Measurements from ENCODE around the gene OVOL2. TPM values are rescaled to one million over a fixed set of nuclear protein-coding genes. Genes with fewer than 3 reads are reported as not detected.

The OVOL2 gene
- total and polyA plus RNA-seq, 2 of the 4 experiments (the other 2 are of a cell fraction): not detected

DNA sequence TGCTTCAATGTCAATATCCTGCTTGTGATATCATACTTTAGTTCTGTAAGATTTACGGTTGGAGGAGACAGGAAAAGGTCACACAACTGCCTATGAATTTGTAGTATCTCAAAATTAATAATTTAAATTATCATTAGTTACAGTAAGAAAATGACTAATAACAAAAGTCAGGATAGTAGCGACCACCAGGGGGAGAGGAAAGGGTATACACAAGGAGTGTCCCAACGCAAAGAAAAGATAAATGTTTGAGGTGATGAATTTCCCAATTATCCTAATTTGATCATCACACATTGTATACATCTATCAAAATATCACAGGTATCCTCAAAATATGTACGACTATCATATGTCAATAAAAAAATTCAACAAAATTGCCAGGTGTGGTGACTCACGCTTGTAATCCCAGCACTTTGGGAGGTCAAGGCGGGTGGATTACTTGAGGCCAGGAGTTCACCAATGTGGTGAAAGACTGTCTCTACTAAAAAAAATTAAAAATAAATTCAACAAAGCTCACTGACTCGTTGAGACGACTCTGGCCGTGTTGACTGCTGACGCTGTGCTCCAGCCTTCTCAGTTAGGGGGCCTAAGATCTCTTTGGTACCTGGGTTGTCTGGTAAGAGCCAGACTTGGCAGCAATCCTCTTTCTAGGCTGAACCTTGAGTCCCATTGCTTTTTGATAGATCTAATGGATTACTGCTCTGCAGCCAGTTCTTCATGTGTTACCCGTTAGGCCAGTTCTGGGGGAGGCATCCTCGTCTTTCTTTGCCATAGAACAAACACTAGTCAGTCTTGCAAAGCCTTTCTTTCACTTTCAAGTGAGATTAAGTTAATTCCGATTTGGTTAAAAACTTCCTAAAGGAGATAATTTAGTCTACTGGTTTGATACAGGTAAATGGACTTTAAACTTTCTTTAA lies 9.0 kb upstream of the OVOL2 start:
- H2BK120ac ChIP-seq (ENCODE audit: low read depth, low read length): no peak overlapping the region
- in situ Hi-C loops (cut with MboI; ENCODE audit: low sequenced_read_pairs): no loop called here
- H3K14ac ChIP-seq (replicated peaks; ENCODE audit: low read depth, low read length): no peak overlapping the region
- no peaks in the 10 kb centered on the region for H3K9me3 ChIP-seq (ENCODE audit: control insufficient read depth, insufficient read depth, low read length)
- H2AK5ac ChIP-seq (ENCODE audit: low read depth, low read length): no peak overlapping the region
- H3K79me1 ChIP-seq (ENCODE audit: low read depth in 1 of 2, low read length in 2 of 2): no peaks in the 10 kb centered on the region
- no peaks in the 10 kb centered on the region for H4K20me1 ChIP-seq (ENCODE audit: insufficient read depth, low read length)
- no peak overlapping the region for H3K9ac ChIP-seq (ENCODE audit: low read depth, low read length)
- intact Hi-C loops (cut with micrococcal nuclease): no loop called here
- no peak overlapping the region for H4K91ac ChIP-seq (ENCODE audit: insufficient read depth, low read depth, low read length)
- H2BK15ac ChIP-seq (ENCODE audit: low read depth, low read length): no peak overlapping the region
- no peak overlapping the region for H3K23ac ChIP-seq (ENCODE audit: low read depth, low read length)
- no peak overlapping the region for H4K5ac ChIP-seq (ENCODE audit: low read depth, low read length)
- no peak overlapping the region for H2BK5ac ChIP-seq (ENCODE audit: low read depth, low read length, poor library complexity, severe bottlenecking)
- ChIA-PET POLR2A (ENCODE audit: unreplicated experiment) (no interaction called here), CTCF (interaction anchor here (0.6 kb wide), 1 partner anchor 8 kb away, joined by 3 read pairs; no protein-coding TSS in a partner anchor)
- H3K56ac ChIP-seq (ENCODE audit: extremely low read depth, insufficient read depth, low read length): no peak overlapping the region
- ATAC-seq (ENCODE audit: low read depth) (no peak), DNase-seq (no peak)
- BruUV-seq (replicated peaks): no TSS peak
- no peak overlapping the region for H2AK9ac ChIP-seq (replicated peaks; ENCODE audit: low read depth, low read length, poor library complexity)
- H3K9me1 ChIP-seq (ENCODE audit: insufficient read depth, low read length): no peaks in the 10 kb centered on the region
- no peak overlapping the region for H3K4me3 ChIP-seq (ENCODE audit: insufficient read depth, low read depth, low read length)
- WGBS, 2 experiments (ENCODE audit: extremely low coverage in 2 of 2, insufficient read length in 1 of 2): 66% methylated on average over 3 of the region's 13 CpGs; no CpG with 5 or more reads in 1 of the 2 experiments
- H3K27ac ChIP-seq (ENCODE audit: insufficient read depth, low read length): no peak overlapping the region
- no peak overlapping the region for H3K4ac ChIP-seq (ENCODE audit: low read depth, low read length)
- H3K36me3 ChIP-seq (ENCODE audit: control insufficient read depth, insufficient read depth, low read length): no peaks in the 10 kb centered on the region
- no peaks in the 10 kb centered on the region for H3K4me1 ChIP-seq (ENCODE audit: control insufficient read depth, insufficient read depth, low read length)
- no peak overlapping the region for H3K4me2 ChIP-seq (ENCODE audit: low read depth, low read length)
- no peak overlapping the region for H3K18ac ChIP-seq (ENCODE audit: low read depth, low read length)
- dilution Hi-C loops (cut with HindIII; ENCODE audit: low sequenced_read_pairs, unreplicated experiment): no loop called here
- H2BK20ac ChIP-seq (ENCODE audit: low read depth, low read length): no peak overlapping the region
- H4K8ac ChIP-seq (ENCODE audit: low read depth in 2 of 2, low read length in 2 of 2): no peak overlapping the region
- H2AFZ ChIP-seq (replicated peaks; ENCODE audit: low read length, poor library complexity): no peak overlapping the region
- H3K27me3 ChIP-seq (ENCODE audit: control insufficient read depth, insufficient read depth, low read length): peaks cover 7% of the 10 kb centered on the region
- TF ChIP-seq MAZ (IDR thresholded peaks at IDR 0.05; ENCODE audit: borderline replicate concordance, low read depth, low read length) (no peak), RAD21 (IDR thresholded peaks at IDR 0.05; ENCODE audit: low read length) (no peak), CHD1 (IDR thresholded peaks at IDR 0.05; ENCODE audit: low read depth, low read length) (no peak), NFE2L2 (IDR thresholded peaks at IDR 0.05; ENCODE audit: low read depth, low read length) (no peak), SMC3 (IDR thresholded peaks at IDR 0.05; ENCODE audit: low read depth, low read length) (no peak), MAFK (IDR thresholded peaks at IDR 0.05; ENCODE audit: low read depth, low read length) (no peak), CEBPB (IDR thresholded peaks at IDR 0.05; ENCODE audit: low read depth, low read length) (no peak), MXI1 (IDR thresholded peaks at IDR 0.05; ENCODE audit: borderline replicate concordance, low read depth, low read length) (no peak), RCOR1 (IDR thresholded peaks at IDR 0.05; ENCODE audit: insufficient replicate concordance, low read length) (no peak), POLR2A (IDR thresholded peaks at IDR 0.05; ENCODE audit: low read depth, low read length) (no peak), RFX5 (IDR thresholded peaks at IDR 0.05; ENCODE audit: low read depth, low read length) (no peak), BHLHE40 (IDR thresholded peaks at IDR 0.05; ENCODE audit: low read depth, low read length) (no peak)
- TF ChIP-seq, protein P1, sequence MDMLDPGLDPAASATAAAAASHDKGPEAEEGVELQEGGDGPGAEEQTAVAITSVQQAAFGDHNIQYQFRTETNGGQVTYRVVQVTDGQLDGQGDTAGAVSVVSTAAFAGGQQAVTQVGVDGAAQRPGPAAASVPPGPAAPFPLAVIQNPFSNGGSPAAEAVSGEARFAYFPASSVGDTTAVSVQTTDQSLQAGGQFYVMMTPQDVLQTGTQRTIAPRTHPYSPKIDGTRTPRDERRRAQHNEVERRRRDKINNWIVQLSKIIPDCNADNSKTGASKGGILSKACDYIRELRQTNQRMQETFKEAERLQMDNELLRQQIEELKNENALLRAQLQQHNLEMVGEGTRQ (IDR thresholded peaks at IDR 0.05; ENCODE audit: low read depth, low read length): no peak
- TF ChIP-seq, protein P2, sequence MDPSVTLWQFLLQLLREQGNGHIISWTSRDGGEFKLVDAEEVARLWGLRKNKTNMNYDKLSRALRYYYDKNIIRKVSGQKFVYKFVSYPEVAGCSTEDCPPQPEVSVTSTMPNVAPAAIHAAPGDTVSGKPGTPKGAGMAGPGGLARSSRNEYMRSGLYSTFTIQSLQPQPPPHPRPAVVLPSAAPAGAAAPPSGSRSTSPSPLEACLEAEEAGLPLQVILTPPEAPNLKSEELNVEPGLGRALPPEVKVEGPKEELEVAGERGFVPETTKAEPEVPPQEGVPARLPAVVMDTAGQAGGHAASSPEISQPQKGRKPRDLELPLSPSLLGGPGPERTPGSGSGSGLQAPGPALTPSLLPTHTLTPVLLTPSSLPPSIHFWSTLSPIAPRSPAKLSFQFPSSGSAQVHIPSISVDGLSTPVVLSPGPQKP (IDR thresholded peaks at IDR 0.05; ENCODE audit: borderline replicate concordance, low read depth, low read length): no peak
- TF ChIP-seq, protein P3, sequence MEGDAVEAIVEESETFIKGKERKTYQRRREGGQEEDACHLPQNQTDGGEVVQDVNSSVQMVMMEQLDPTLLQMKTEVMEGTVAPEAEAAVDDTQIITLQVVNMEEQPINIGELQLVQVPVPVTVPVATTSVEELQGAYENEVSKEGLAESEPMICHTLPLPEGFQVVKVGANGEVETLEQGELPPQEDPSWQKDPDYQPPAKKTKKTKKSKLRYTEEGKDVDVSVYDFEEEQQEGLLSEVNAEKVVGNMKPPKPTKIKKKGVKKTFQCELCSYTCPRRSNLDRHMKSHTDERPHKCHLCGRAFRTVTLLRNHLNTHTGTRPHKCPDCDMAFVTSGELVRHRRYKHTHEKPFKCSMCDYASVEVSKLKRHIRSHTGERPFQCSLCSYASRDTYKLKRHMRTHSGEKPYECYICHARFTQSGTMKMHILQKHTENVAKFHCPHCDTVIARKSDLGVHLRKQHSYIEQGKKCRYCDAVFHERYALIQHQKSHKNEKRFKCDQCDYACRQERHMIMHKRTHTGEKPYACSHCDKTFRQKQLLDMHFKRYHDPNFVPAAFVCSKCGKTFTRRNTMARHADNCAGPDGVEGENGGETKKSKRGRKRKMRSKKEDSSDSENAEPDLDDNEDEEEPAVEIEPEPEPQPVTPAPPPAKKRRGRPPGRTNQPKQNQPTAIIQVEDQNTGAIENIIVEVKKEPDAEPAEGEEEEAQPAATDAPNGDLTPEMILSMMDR (conservative IDR thresholded peaks at IDR 0.05; ENCODE audit: low read depth, low read length): no peak

All from IMR-90 (cell line).